Measurements from ENCODE around the gene HINT1.
"Not testable (repeated sequence)": the region's sequence is repeated elsewhere in the genome, so short reads cannot be mapped to it uniquely, and the experiment has no call there.

HINT1 gene

GRCh38 chr5:131164191-131165118, 601 bp downstream of the HINT1 start:
- Mint-ChIP-seq H3K4me3 (peak overlapping the region; percentile 87), H3K27me3 (no peaks in the 10 kb centered on the region), H3K4me1 (ENCODE audit: low read depth) (peaks cover 29% of the 10 kb centered on the region), H3K27ac (peak overlapping the region; percentile 94), H3K36me3 (ENCODE audit: low read depth) (peaks cover 46% of the 10 kb centered on the region), H3K9me3 (no peaks in the 10 kb centered on the region)
- intact Hi-C loops (cut with micrococcal nuclease) = loop anchor here (2.0 to 10.0 kb wide), 4 partner anchors 58 to 630 kb away; partner anchors contain the start of gene FNIP1

- Mint-ChIP-seq H3K4me1 (ENCODE audit: low read depth) (peaks cover 29% of the 10 kb centered on the region), H3K27ac (peak overlapping the region; percentile 94), H3K27me3 (no peaks in the 10 kb centered on the region), H3K4me3 (peak overlapping the region; percentile 79), H3K9me3 (no peaks in the 10 kb centered on the region), H3K36me3 (ENCODE audit: low read depth) (peaks cover 55% of the 10 kb centered on the region)
- intact Hi-C loops (cut with micrococcal nuclease) = loop anchor here (2.0 to 10.0 kb wide), 5 partner anchors 59 to 631 kb away; partner anchors contain the start of genes CDC42SE2 and FNIP1
Observed at GRCh38 chr5:131163276-131164119, 1.6 kb downstream of the HINT1 start.

GRCh38 chr5:131160134-131160533, 4.9 kb downstream of the HINT1 start:
- intact Hi-C loops (cut with micrococcal nuclease) = loop anchor here (5.0 to 10.0 kb wide), 3 partner anchors 62 to 635 kb away; partner anchors contain the start of gene FNIP1
- no peaks in the 10 kb centered on the region for H3K27me3 Mint-ChIP-seq
- H3K9me3 Mint-ChIP-seq = no peaks in the 10 kb centered on the region
- H3K4me3 Mint-ChIP-seq = no peak overlapping the region
- no peak overlapping the region for H3K27ac Mint-ChIP-seq
- H3K4me1 Mint-ChIP-seq (ENCODE audit: low read depth) = peaks cover 20% of the 10 kb centered on the region
- H3K36me3 Mint-ChIP-seq (ENCODE audit: low read depth) = peaks cover 64% of the 10 kb centered on the region

- Mint-ChIP-seq H3K27me3 (no peaks in the 10 kb centered on the region), H3K4me3 (no peak overlapping the region), H3K4me1 (ENCODE audit: low read depth) (peaks cover 8% of the 10 kb centered on the region), H3K27ac (no peak overlapping the region), H3K9me3 (no peaks in the 10 kb centered on the region), H3K36me3 (ENCODE audit: low read depth) (peaks cover 42% of the 10 kb centered on the region)
- intact Hi-C loops (cut with micrococcal nuclease) = no loop called here
Observed at GRCh38 chr5:131156957-131157356, 8.1 kb downstream of the HINT1 start.

GRCh38 chr5:131156385-131156784, 8.7 kb downstream of the HINT1 start:
- H3K27ac Mint-ChIP-seq = no peak overlapping the region
- H3K36me3 Mint-ChIP-seq (ENCODE audit: low read depth) = peaks cover 36% of the 10 kb centered on the region

GRCh38 chr5:131151216-131151615, 13.8 kb downstream of the HINT1 start:
- intact Hi-C loops (cut with micrococcal nuclease) = no loop called here
- H3K4me3 Mint-ChIP-seq = no peak overlapping the region
- no peaks in the 10 kb centered on the region for H3K36me3 Mint-ChIP-seq (ENCODE audit: low read depth)
- no peaks in the 10 kb centered on the region for H3K4me1 Mint-ChIP-seq (ENCODE audit: low read depth)
- no peak overlapping the region for H3K27ac Mint-ChIP-seq
- H3K9me3 Mint-ChIP-seq = no peaks in the 10 kb centered on the region
- H3K27me3 Mint-ChIP-seq = no peaks in the 10 kb centered on the region

More at GRCh38 chr5:131156385-131156784, 8.7 kb downstream of the HINT1 start:
- intact Hi-C loops (cut with micrococcal nuclease) = no loop called here
- H3K4me3 Mint-ChIP-seq = no peak overlapping the region
- no peaks in the 10 kb centered on the region for H3K9me3 Mint-ChIP-seq
- peaks cover 6% of the 10 kb centered on the region for H3K4me1 Mint-ChIP-seq (ENCODE audit: low read depth)
- no peaks in the 10 kb centered on the region for H3K27me3 Mint-ChIP-seq

- Mint-ChIP-seq H3K27ac (no peak overlapping the region), H3K27me3 (no peaks in the 10 kb centered on the region), H3K4me1 (ENCODE audit: low read depth) (no peaks in the 10 kb centered on the region), H3K9me3 (no peaks in the 10 kb centered on the region), H3K4me3 (no peak overlapping the region), H3K36me3 (ENCODE audit: low read depth) (no peaks in the 10 kb centered on the region)
- intact Hi-C loops (cut with micrococcal nuclease) = no loop called here
Observed at GRCh38 chr5:131150408-131150807, 14.6 kb downstream of the HINT1 start.

- Mint-ChIP-seq H3K4me3 (no peak overlapping the region), H3K27me3 (no peaks in the 10 kb centered on the region), H3K9me3 (no peaks in the 10 kb centered on the region), H3K36me3 (ENCODE audit: low read depth) (no peaks in the 10 kb centered on the region), H3K4me1 (ENCODE audit: low read depth) (no peaks in the 10 kb centered on the region), H3K27ac (no peak overlapping the region)
- intact Hi-C loops (cut with micrococcal nuclease) = no loop called here
Observed at GRCh38 chr5:131148835-131149234, 16.2 kb downstream of the HINT1 start.

- Mint-ChIP-seq H3K9me3 (no peaks in the 10 kb centered on the region), H3K4me3 (no peak overlapping the region), H3K27ac (no peak overlapping the region), H3K27me3 (no peaks in the 10 kb centered on the region), H3K4me1 (ENCODE audit: low read depth) (peaks cover 9% of the 10 kb centered on the region), H3K36me3 (ENCODE audit: low read depth) (no peaks in the 10 kb centered on the region)
- intact Hi-C loops (cut with micrococcal nuclease) = no loop called here
Observed at GRCh38 chr5:131147258-131147657, 17.8 kb downstream of the HINT1 start.

- no peaks in the 10 kb centered on the region for H3K9me3 Mint-ChIP-seq
- H3K27me3 Mint-ChIP-seq = no peaks in the 10 kb centered on the region
- no peak overlapping the region for H3K27ac Mint-ChIP-seq
- no peaks in the 10 kb centered on the region for H3K36me3 Mint-ChIP-seq (ENCODE audit: low read depth)
- no peak overlapping the region for H3K4me3 Mint-ChIP-seq
- H3K4me1 Mint-ChIP-seq (ENCODE audit: low read depth) = peaks cover 9% of the 10 kb centered on the region
- intact Hi-C loops (cut with micrococcal nuclease) = no loop called here
Observed at GRCh38 chr5:131142970-131143617, 22.0 kb downstream of the HINT1 start.

GRCh38 chr5:131139321-131139720, 25.7 kb downstream of the HINT1 start:
- Mint-ChIP-seq H3K27me3 (no peaks in the 10 kb centered on the region), H3K4me1 (ENCODE audit: low read depth) (peaks cover 9% of the 10 kb centered on the region), H3K36me3 (ENCODE audit: low read depth) (no peaks in the 10 kb centered on the region), H3K4me3 (no peak overlapping the region), H3K9me3 (no peaks in the 10 kb centered on the region), H3K27ac (no peak overlapping the region)
- intact Hi-C loops (cut with micrococcal nuclease) = no loop called here

- intact Hi-C loops (cut with micrococcal nuclease); H3K36me3 Mint-ChIP-seq (ENCODE audit: low read depth); H3K4me1 Mint-ChIP-seq (ENCODE audit: low read depth); H3K27ac Mint-ChIP-seq; H3K4me3 Mint-ChIP-seq; H3K9me3 Mint-ChIP-seq; H3K27me3 Mint-ChIP-seq: not testable (repeated sequence)
Observed at GRCh38 chr5:131138406-131138805, 26.6 kb downstream of the HINT1 start.

- H3K27ac Mint-ChIP-seq; H3K9me3 Mint-ChIP-seq; intact Hi-C loops (cut with micrococcal nuclease); H3K4me3 Mint-ChIP-seq; H3K27me3 Mint-ChIP-seq; H3K4me1 Mint-ChIP-seq (ENCODE audit: low read depth); H3K36me3 Mint-ChIP-seq (ENCODE audit: low read depth): not testable (repeated sequence)
Observed at GRCh38 chr5:131133091-131133490, 32.0 kb downstream of the HINT1 start.

All from dendritic cell treated with granulocyte-macrophage colony-stimulating factor and Interleukin-4, amounts not matched to agents 40 ng/mL and 50 ng/mL, for 4 days (primary cell).